DOHH2 (cell line): Measurements from ENCODE around the gene SAP130.

Experiments
- H3F3A ChIP-seq: fragments of 200-600 bp; sonication (generic), shearing (Covaris generic); 2 replicates; pipeline ENCODE4 v1.6.0; 2016; ENCODE audit warnings: antibody characterized with exemption, mild to moderate bottlenecking; ENCODE audit not compliant: control insufficient read depth, insufficient read depth
- H3K27ac ChIP-seq: fragments of 200-600 bp; sonication (generic); 2 replicates; pipeline ENCODE4 v1.5.1; 2014; ENCODE audit warnings: low read depth, mild to moderate bottlenecking, low read length, moderate library complexity
- H3K27me3 ChIP-seq: fragments of 200-600 bp; sonication (generic); 2 replicates; pipeline ENCODE4 v1.6.1; 2014; ENCODE audit warnings: mild to moderate bottlenecking, low read length, mixed read lengths; ENCODE audit not compliant: control insufficient read depth
- H3K36me3 ChIP-seq: fragments of 200-600 bp; sonication (generic); 2 replicates; pipeline ENCODE4 v1.6.1; 2014; ENCODE audit warnings: mild to moderate bottlenecking, low read length, moderate library complexity, mixed read lengths; ENCODE audit not compliant: control insufficient read depth
- H3K4me1 ChIP-seq: fragments of 200-600 bp; sonication (generic); 2 replicates; pipeline ENCODE4 v1.6.1; 2014; ENCODE audit warnings: mild to moderate bottlenecking, low read length, mixed read lengths; ENCODE audit not compliant: control insufficient read depth
- H3K4me2 ChIP-seq: fragments of 200-600 bp; sonication (generic); 2 replicates; pipeline ENCODE4 v1.6.0; 2014; ENCODE audit warnings: mild to moderate bottlenecking, low read length, moderate library complexity
- H3K4me3 ChIP-seq: fragments of 200-600 bp; sonication (generic); 2 replicates; pipeline ENCODE4 v1.5.1; 2014; ENCODE audit warnings: mild to moderate bottlenecking, low read length, mixed read lengths
- H3K79me2 ChIP-seq: fragments of 200-600 bp; sonication (generic); 2 replicates; pipeline ENCODE4 v1.6.1; 2014; ENCODE audit warnings: mild to moderate bottlenecking, low read length, mixed read lengths; ENCODE audit not compliant: control insufficient read depth
- H3K9me2 ChIP-seq: fragments of 200-600 bp; sonication (generic); replicated peaks from 2 replicates; pipeline ENCODE4 v1.6.1; 2014; ENCODE audit warnings: mild to moderate bottlenecking, low read length, mixed read lengths; ENCODE audit not compliant: control insufficient read depth
- H3K9me3 ChIP-seq: fragments of 200-600 bp; sonication (generic); 2 replicates; pipeline ENCODE4 v1.6.1; 2014; ENCODE audit warnings: antibody characterized with exemption, low read length, mixed read lengths; ENCODE audit not compliant: control insufficient read depth, insufficient read depth
- H4K20me1 ChIP-seq: fragments of 200-600 bp; sonication (generic); 2 replicates; pipeline ENCODE4 v1.6.0; 2014; ENCODE audit warnings: low read depth, mild to moderate bottlenecking, antibody characterized with exemption, low read length, moderate library complexity; ENCODE audit not compliant: control insufficient read depth, insufficient read depth
- EZH2phosphoT487 ChIP-seq: fragments of 200-600 bp; sonication (generic); IDR thresholded peaks from 2 replicates; pipeline ENCODE4 v1.6.1; 2017; ENCODE audit warnings: borderline replicate concordance, mild to moderate bottlenecking, antibody characterized with exemption, low read length, moderate library complexity, mixed read lengths
- TF ChIP-seq, protein P1 (sequence below): fragments of 200-600 bp; sonication (generic); IDR thresholded peaks from one replicate; pipeline ENCODE4 v1.5.1; 2014; ENCODE audit warnings: antibody characterized with exemption, mild to moderate bottlenecking, low read depth, low read length; ENCODE audit not compliant: poor library complexity, severe bottlenecking

SAP130 gene

DNA sequence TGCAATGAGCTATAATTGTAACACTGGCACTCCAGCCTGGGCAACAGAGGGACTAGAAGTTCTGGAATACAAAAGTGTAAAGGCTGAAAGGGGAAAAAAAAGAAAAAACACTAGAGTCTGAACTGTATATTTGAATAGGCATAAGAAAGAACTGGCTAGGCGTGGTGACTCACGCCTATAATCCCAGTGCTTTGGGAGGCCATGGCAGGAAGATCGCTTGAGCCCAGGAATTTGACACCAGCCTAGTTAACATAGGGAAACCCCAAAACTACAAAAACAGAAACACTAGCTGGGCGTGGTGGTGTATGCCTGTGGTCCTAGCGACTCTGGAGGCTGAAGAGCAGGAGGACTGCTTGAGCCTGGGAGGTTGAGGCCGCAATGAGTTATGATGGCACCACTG, 70.6 kb downstream of the SAP130 start:
- H3K4me3 ChIP-seq = no peak overlapping the region
- no peaks in the 10 kb centered on the region for H3K9me3 ChIP-seq
- H3K27ac ChIP-seq = no peak overlapping the region
- H3K36me3 ChIP-seq = peaks cover 35% of the 10 kb centered on the region
- H3K79me2 ChIP-seq = no peaks in the 10 kb centered on the region
- H3K27me3 ChIP-seq = no peaks in the 10 kb centered on the region
- no peak overlapping the region for H3K4me2 ChIP-seq
- TF ChIP-seq EZH2phosphoT487 = no peak
- TF ChIP-seq, protein P1, sequence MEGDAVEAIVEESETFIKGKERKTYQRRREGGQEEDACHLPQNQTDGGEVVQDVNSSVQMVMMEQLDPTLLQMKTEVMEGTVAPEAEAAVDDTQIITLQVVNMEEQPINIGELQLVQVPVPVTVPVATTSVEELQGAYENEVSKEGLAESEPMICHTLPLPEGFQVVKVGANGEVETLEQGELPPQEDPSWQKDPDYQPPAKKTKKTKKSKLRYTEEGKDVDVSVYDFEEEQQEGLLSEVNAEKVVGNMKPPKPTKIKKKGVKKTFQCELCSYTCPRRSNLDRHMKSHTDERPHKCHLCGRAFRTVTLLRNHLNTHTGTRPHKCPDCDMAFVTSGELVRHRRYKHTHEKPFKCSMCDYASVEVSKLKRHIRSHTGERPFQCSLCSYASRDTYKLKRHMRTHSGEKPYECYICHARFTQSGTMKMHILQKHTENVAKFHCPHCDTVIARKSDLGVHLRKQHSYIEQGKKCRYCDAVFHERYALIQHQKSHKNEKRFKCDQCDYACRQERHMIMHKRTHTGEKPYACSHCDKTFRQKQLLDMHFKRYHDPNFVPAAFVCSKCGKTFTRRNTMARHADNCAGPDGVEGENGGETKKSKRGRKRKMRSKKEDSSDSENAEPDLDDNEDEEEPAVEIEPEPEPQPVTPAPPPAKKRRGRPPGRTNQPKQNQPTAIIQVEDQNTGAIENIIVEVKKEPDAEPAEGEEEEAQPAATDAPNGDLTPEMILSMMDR = no peak
- no peaks in the 10 kb centered on the region for H3K9me2 ChIP-seq
- no peaks in the 10 kb centered on the region for H3K4me1 ChIP-seq
- H4K20me1 ChIP-seq = no peaks in the 10 kb centered on the region
- H3F3A ChIP-seq = no peaks in the 10 kb centered on the region

DNA sequence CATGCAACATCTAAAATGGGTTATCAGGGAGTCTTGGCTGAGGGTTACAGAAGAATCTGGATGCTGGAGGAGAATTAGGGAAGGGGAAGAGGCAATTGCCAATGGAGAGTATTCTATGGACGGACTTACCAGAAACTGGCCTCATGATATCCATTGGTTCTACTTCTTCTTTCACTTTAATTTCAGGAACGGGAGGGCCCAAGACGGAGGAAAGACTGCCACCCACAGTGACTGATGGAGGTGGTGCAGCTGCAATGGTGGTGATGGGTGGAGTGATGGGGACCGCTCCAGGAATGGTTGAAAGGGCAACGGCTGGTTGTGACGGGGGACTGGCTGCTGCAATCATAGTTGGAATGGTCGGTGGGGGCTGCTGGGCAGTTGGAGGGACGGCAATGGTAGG, 73.0 kb downstream of the SAP130 start:
- no peaks in the 10 kb centered on the region for H3K27me3 ChIP-seq
- H3K4me2 ChIP-seq = no peak overlapping the region
- H3K36me3 ChIP-seq = peaks cover 47% of the 10 kb centered on the region
- H3F3A ChIP-seq = no peaks in the 10 kb centered on the region
- no peak for TF ChIP-seq EZH2phosphoT487
- TF ChIP-seq, protein P1 = no peak
- H3K27ac ChIP-seq = no peak overlapping the region
- H4K20me1 ChIP-seq = no peaks in the 10 kb centered on the region
- H3K4me3 ChIP-seq = no peak overlapping the region
- H3K4me1 ChIP-seq = peaks cover 6% of the 10 kb centered on the region
- no peaks in the 10 kb centered on the region for H3K9me3 ChIP-seq
- no peaks in the 10 kb centered on the region for H3K79me2 ChIP-seq
- H3K9me2 ChIP-seq = no peaks in the 10 kb centered on the region

DNA sequence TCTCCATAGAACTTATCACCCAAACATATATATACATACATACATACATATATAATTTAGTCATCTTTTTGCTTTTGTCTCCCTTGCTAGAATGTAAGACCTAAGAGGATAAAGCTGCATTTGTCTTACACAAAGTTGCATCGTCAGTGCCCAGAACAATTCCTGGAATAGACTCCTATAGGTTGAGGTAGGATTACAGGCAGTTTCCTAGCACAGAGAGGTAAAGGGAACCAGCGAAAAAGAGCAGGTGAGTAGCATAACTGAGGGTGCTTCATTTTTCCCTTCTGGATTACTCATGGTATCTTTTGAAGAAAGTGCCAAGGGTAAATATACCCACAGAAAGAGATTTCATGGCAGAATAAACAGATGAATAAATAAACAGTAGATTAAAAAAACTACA, 74.0 kb downstream of the SAP130 start:
- peaks cover 6% of the 10 kb centered on the region for H3K4me1 ChIP-seq
- peaks cover 57% of the 10 kb centered on the region for H3K36me3 ChIP-seq
- no peaks in the 10 kb centered on the region for H3K9me2 ChIP-seq
- H3K9me3 ChIP-seq = no peaks in the 10 kb centered on the region
- no peaks in the 10 kb centered on the region for H3K79me2 ChIP-seq
- no peak overlapping the region for H3K4me3 ChIP-seq
- H3K27ac ChIP-seq = no peak overlapping the region
- H3K27me3 ChIP-seq = no peaks in the 10 kb centered on the region
- no peaks in the 10 kb centered on the region for H3F3A ChIP-seq
- no peak overlapping the region for H3K4me2 ChIP-seq
- H4K20me1 ChIP-seq = no peaks in the 10 kb centered on the region
- TF ChIP-seq, protein P1 = no peak
- TF ChIP-seq EZH2phosphoT487 = no peak
